ENCODE measurements around the gene ZFP36L1. TPM values are rescaled to one million over a fixed set of nuclear protein-coding genes. Genes with fewer than 3 reads are reported as not detected.

Gene ZFP36L1
- total RNA-seq, 1 experiment from 2014 or later = 94.8 TPM

DNA sequence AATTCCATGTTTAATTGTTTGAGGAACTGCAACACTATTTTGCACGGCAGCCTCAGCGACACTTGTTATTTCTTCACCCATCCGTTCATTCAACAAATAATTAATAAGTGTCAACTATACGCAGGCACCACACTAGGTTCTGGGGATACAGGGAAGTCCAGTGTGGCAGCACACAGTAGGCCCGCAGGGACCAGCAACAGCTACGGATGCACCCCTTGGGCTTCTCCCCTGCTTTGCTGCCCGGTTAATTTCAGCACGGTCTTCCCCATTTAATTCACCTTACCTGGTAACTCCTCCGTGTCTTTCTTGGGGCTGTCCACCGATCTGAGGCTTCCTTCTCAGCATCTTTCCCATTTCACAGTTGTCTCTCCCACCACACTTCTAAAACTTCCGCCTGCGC lies 48.3 kb downstream of the ZFP36L1 start:
- peaks cover 19% of the 10 kb centered on the region for H3K4me1 ChIP-seq
- no TSS peak for BruUV-seq (replicated peaks)
- CTCF ChIA-PET = no interaction called here

DNA sequence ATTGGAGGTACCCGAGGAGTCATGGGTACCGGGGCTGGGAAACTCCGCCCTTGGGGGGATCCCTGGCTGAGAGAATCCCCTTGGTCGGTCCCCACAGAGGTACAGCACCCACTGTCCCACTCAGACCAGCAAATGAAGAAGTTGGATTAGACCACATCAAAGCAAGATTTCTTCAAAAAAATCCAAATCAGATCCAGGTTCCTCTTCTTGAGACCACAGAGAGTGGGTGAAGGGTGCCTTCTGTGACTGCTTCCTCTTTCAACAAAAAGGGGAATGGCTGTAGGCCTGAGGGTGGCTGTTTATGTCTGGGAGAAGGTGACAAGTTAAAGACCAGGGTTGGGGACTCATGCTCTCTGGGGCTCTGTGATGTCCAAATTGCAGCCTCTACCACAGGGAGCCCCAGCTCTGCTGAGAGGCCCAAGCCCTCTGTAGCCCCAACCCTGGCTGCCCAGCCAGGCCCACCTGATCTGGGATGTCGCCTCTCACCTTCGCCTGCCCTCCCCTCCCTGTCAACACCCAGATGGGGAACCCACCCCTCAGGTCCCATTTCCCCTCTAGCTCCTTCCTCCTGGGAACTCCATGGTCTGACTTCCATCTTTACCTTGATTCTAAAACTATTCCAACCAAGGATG lies 50.9 kb downstream of the ZFP36L1 start:
- Mint-ChIP-seq H3K27me3 (ENCODE audit: insufficient read depth, unreplicated experiment) (no peaks in the 10 kb centered on the region), H3K4me3 (ENCODE audit: unreplicated experiment) (no peak overlapping the region), H3K9me3 (ENCODE audit: unreplicated experiment) (no peaks in the 10 kb centered on the region), H3K36me3 (ENCODE audit: insufficient read depth, unreplicated experiment) (no peaks in the 10 kb centered on the region), H3K4me1 (ENCODE audit: low read depth, unreplicated experiment) (peaks cover 12% of the 10 kb centered on the region), H3K27ac (ENCODE audit: unreplicated experiment) (no peak overlapping the region)
- ChIA-PET POLR2A (no interaction called here), CTCF (no interaction called here)
- TF ChIP-seq, protein P1, sequence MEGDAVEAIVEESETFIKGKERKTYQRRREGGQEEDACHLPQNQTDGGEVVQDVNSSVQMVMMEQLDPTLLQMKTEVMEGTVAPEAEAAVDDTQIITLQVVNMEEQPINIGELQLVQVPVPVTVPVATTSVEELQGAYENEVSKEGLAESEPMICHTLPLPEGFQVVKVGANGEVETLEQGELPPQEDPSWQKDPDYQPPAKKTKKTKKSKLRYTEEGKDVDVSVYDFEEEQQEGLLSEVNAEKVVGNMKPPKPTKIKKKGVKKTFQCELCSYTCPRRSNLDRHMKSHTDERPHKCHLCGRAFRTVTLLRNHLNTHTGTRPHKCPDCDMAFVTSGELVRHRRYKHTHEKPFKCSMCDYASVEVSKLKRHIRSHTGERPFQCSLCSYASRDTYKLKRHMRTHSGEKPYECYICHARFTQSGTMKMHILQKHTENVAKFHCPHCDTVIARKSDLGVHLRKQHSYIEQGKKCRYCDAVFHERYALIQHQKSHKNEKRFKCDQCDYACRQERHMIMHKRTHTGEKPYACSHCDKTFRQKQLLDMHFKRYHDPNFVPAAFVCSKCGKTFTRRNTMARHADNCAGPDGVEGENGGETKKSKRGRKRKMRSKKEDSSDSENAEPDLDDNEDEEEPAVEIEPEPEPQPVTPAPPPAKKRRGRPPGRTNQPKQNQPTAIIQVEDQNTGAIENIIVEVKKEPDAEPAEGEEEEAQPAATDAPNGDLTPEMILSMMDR (IDR thresholded peaks at IDR 0.05; ENCODE audit: insufficient read depth in 1 of 2, low read depth in 1 of 2, low read length in 1 of 2, severe bottlenecking in 1 of 2, unreplicated experiment in 1 of 2) = no peak
- peaks cover 7% of the 10 kb centered on the region for H3K4me1 ChIP-seq
- H3K4me3 ChIP-seq (ENCODE audit: low read depth, low read length) = no peak overlapping the region
- no peaks in the 10 kb centered on the region for H3K36me3 ChIP-seq (ENCODE audit: control insufficient read depth, insufficient read depth, low read length)
- no peak for DNase-seq
- H3K9me3 ChIP-seq = peaks cover 9% of the 10 kb centered on the region
- BruUV-seq (replicated peaks) = no TSS peak
- no peaks in the 10 kb centered on the region for H3K27me3 ChIP-seq (replicated peaks; ENCODE audit: control insufficient read depth, insufficient read depth, low read length)
- intact Hi-C loops (cut with micrococcal nuclease; ENCODE audit: unreplicated experiment) = no loop called here

More for the DNA sequence above, 48.3 kb downstream of the ZFP36L1 start:
- no peak overlapping the region for H3K4me3 ChIP-seq (ENCODE audit: low read depth, low read length)
- Mint-ChIP-seq H3K4me1 (ENCODE audit: low read depth, unreplicated experiment) (peaks cover 20% of the 10 kb centered on the region), H3K4me3 (ENCODE audit: unreplicated experiment) (no peak overlapping the region), H3K27ac (ENCODE audit: unreplicated experiment) (no peak overlapping the region), H3K9me3 (ENCODE audit: unreplicated experiment) (no peaks in the 10 kb centered on the region), H3K27me3 (ENCODE audit: insufficient read depth, unreplicated experiment) (no peaks in the 10 kb centered on the region), H3K36me3 (ENCODE audit: insufficient read depth, unreplicated experiment) (no peaks in the 10 kb centered on the region)
- intact Hi-C loops (cut with micrococcal nuclease; ENCODE audit: unreplicated experiment) = no loop called here
- peaks cover 9% of the 10 kb centered on the region for H3K9me3 ChIP-seq
- H3K27me3 ChIP-seq (replicated peaks; ENCODE audit: control insufficient read depth, insufficient read depth, low read length) = no peaks in the 10 kb centered on the region
- DNase-seq = no peak
- TF ChIP-seq, protein P1 (IDR thresholded peaks at IDR 0.05; ENCODE audit: insufficient read depth in 1 of 2, low read depth in 1 of 2, low read length in 1 of 2, severe bottlenecking in 1 of 2, unreplicated experiment in 1 of 2) = no peak
- no peaks in the 10 kb centered on the region for H3K36me3 ChIP-seq (ENCODE audit: control insufficient read depth, insufficient read depth, low read length)
- POLR2A ChIA-PET = no interaction called here

- Histone ChIP-seq H3K4me3 (ENCODE audit: low read depth, low read length) (no peak overlapping the region), H3K4me1 (peaks cover 12% of the 10 kb centered on the region), H3K9me3 (peaks cover 9% of the 10 kb centered on the region), H3K27me3 (replicated peaks; ENCODE audit: control insufficient read depth, insufficient read depth, low read length) (no peaks in the 10 kb centered on the region), H3K36me3 (ENCODE audit: control insufficient read depth, insufficient read depth, low read length) (no peaks in the 10 kb centered on the region)
- DNase-seq = no peak
- Mint-ChIP-seq H3K4me3 (ENCODE audit: unreplicated experiment) (no peak overlapping the region), H3K4me1 (ENCODE audit: low read depth, unreplicated experiment) (peaks cover 17% of the 10 kb centered on the region), H3K9me3 (ENCODE audit: unreplicated experiment) (no peaks in the 10 kb centered on the region), H3K36me3 (ENCODE audit: insufficient read depth, unreplicated experiment) (no peaks in the 10 kb centered on the region), H3K27ac (ENCODE audit: unreplicated experiment) (no peak overlapping the region), H3K27me3 (ENCODE audit: insufficient read depth, unreplicated experiment) (no peaks in the 10 kb centered on the region)
- ChIA-PET POLR2A (no interaction called here), CTCF (no interaction called here)
- BruUV-seq (replicated peaks) = no TSS peak
- TF ChIP-seq, protein P1 (IDR thresholded peaks at IDR 0.05; ENCODE audit: insufficient read depth in 1 of 2, low read depth in 1 of 2, low read length in 1 of 2, severe bottlenecking in 1 of 2, unreplicated experiment in 1 of 2) = no peak
- intact Hi-C loops (cut with micrococcal nuclease; ENCODE audit: unreplicated experiment) = no loop called here
Measured at GRCh38 chr14:68741477-68741791, 51.4 kb downstream of the ZFP36L1 start.

Measured in Caco-2 (cell line).